SK-N-MC (cell line): ENCODE results near the gene COPS7A.

Experiments
- EZH2 ChIP-seq: fragments of 200-600 bp; sonication (generic); IDR thresholded peaks from one replicate; pipeline ENCODE4 v1.6.1; 2017; ENCODE audit warnings: antibody characterized with exemption
- POLR2AphosphoS5 ChIP-seq: IDR thresholded peaks from 2 replicates; pipeline ENCODE4 v1.6.1; 2012; ENCODE audit warnings: mild to moderate bottlenecking, low read depth, low read length, borderline replicate concordance

GRCh38 chr12:6768990-6769389 is 45.1 kb downstream of the COPS7A start:
- no peak for TF ChIP-seq EZH2
- no peak for TF ChIP-seq POLR2AphosphoS5
